IPS-NIHi7 (cell line): ENCODE measurements around the gene TMBIM6.
"Not testable (repeated sequence)": the region's sequence is repeated elsewhere in the genome, so short reads cannot be mapped to it uniquely, and the experiment has no call there.

Source experiments
- DNase-seq: peaks from one replicate; pipeline ENCODE4 v3.0.0; 2012; ENCODE audit warnings: mixed read lengths; ENCODE audit errors: extremely low spot score

The TMBIM6 gene

GRCh38 chr12:49728446-49728845 lies 12.9 kb upstream of the TMBIM6 start:
- no peak for DNase-seq

GRCh38 chr12:49730050-49730449 lies 11.3 kb upstream of the TMBIM6 start:
- DNase-seq, result no peak

GRCh38 chr12:49730568-49731101 lies 10.7 kb upstream of the TMBIM6 start:
- DNase-seq, result no peak

GRCh38 chr12:49733219-49734017 lies 7.9 kb upstream of the TMBIM6 start:
- DNase-seq, result peak; percentile 48

- DNase-seq, result not testable (repeated sequence)
Observed at GRCh38 chr12:49734900-49735299, 6.5 kb upstream of the TMBIM6 start.

DNA sequence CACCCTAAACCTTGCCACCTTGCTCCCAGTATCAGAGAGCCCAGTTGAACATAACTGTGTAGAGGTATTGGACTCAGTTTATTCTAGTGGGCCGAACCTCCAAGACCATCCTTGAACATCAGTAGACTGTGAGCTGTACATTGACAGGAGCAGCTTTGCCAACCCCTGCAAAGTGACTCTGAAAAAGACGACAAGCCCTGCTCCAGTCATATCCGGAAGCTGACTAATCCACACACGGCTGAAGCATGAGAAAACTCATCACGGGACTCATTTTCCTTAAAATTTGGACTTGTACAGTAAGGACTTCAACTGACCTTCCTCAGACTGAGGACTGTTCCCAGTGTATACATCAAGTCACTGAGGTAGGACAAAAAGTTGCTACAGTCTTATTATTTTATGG lies 2.6 kb upstream of the TMBIM6 start:
- not testable (repeated sequence) for DNase-seq

GRCh38 chr12:49740277-49740676 lies 1.1 kb upstream of the TMBIM6 start:
- DNase-seq, result not testable (repeated sequence)

DNA sequence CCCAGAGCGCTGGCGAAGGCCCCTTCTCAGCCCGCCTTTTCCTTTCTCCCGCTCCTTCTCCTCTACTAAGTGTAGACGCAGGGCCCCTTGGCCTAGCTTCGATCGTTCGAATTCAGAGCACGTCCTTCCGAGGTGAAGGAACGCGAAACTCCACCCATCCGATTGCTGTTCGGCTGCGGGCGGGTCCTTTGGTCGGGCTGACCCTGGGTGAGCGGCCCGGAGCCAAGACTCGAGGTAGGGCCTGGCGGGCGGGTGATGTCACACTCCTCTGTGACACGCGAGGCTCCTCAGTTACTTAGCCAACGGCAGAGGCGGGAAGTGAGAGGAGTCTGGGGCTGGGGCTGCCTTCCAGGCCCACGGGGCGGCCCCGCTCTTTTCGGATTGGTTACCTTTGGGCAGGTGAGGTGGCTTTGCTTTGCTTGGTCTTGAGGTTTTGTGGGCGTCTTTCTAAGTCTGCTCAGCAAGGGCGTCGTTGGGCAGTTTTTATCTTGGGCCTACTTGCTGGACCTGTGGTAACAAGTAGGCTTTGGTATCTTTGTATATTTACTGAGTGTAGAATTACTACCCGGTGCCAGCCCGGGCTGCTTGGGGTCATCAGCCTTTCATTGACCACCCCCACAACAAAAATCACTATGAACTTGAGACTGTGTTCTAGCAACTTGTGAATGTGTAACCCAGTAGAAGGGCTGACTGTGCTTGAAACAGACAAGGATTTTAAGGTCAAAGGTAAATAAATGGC lies 694 bp downstream of the TMBIM6 start:
- DNase-seq, result peak; percentile 68

DNA sequence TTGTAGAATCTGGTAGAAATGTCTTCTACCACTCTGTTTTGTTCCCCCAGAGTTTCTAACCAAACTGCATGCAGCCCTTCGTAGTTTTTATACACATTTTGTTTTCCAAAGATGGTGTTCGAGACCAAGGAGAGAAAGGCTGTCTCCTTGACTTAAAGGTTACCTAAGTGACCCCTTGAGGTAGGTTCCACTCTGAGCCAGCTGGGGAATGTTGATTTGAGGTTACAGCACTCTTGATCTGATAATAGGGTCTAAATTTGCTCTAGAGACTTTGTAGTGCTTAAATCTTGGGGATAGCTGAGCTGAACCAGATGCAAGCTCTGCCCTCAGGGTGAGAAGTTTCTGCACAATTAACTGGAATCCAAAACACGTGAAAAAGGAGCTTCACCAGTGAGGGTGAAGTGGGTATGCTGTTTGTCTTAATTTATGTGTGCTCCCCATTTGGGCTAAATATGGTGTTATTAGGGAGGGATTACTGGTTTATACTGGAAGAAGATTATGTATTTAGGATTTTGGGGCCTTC lies 3.1 kb downstream of the TMBIM6 start:
- DNase-seq, result no peak

- no peak for DNase-seq
Observed at GRCh38 chr12:49748306-49748705, 6.9 kb downstream of the TMBIM6 start.

DNA sequence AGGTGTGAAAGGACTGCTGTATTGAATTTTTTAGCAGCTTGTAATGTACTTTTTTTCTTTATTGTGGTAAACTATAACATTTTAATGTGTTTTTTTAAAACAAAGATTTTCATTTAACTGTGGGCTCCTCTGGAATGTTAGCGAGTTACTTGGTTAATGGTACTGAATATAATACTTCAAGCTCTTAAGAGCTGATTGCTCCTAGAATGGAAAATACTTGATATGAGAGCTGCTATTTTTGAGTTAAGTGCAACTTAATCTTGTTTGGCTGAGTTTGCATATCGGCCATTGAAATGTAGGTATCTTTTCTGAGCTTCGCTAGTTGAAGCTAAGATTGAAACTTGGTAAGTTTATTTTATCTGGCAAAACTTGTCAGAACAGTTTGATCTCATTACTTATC lies 7.4 kb downstream of the TMBIM6 start:
- no peak for DNase-seq

GRCh38 chr12:49750027-49750995 lies 9.0 kb downstream of the TMBIM6 start:
- no peak for DNase-seq

- DNase-seq, result no peak
Observed at GRCh38 chr12:49750996-49751393, 9.6 kb downstream of the TMBIM6 start.

DNA sequence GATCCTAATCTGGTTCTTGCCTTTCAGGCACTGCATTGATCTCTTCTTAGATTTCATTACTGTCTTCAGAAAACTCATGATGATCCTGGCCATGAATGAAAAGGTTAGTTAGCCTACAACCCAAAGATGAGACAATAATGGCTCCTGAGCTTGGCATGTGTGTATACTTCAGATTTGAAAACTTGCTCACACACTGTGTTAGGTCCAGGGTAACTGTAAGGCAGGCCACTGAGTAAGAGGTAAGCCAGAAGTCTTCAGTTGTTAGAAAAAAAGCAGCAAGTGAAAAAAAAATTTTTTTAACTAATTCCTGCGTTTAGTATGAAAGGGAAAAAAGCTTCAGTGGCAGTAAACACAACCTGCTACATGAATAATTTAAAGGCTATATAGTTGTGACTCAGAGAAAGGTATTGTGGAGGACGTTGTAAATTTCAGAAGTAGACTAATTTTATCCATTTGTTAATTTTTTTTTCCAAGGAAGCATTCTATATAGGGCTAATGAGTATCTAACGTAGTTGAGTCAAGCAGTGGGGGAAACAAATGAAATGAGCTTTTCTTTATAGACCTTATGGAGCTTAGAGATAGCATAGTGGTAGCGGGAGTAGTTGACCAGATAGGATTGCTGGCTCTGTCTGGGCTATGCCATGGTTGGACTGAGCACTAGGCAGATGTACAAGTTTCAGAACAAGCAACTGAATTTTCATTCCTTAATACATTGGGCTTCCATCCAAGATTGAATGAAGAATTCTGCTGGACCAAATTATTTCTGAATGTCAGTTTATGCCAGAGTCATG lies 20.5 kb downstream of the TMBIM6 start:
- DNase-seq, result no peak

GRCh38 chr12:49762468-49762847 lies 21.1 kb downstream of the TMBIM6 start:
- DNase-seq, result no peak

- peak; percentile 84 for DNase-seq
Observed at GRCh38 chr12:49763006-49763591, 21.7 kb downstream of the TMBIM6 start.

DNA sequence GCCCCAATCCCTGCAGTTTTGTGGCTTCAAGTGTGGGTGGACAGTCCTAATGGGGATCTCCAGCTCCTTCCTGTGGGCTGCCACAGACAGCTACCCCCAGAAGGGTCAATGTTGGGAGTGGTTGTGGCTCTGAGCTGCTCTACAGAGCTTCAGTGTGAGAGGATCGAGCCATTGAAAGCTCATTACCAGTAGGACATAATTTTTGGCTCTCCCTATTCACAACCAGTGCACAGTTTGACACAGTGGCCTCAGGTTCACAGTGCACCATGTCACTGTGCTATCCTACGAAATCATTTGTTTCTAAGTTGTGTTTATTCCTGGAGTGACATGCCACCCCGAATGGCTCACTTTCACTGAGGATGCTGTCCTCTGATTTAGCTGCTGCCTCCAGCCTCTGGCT lies 22.8 kb downstream of the TMBIM6 start:
- DNase-seq, result no peak

GRCh38 chr12:49766115-49766455 lies 24.7 kb downstream of the TMBIM6 start:
- DNase-seq, result no peak

DNA sequence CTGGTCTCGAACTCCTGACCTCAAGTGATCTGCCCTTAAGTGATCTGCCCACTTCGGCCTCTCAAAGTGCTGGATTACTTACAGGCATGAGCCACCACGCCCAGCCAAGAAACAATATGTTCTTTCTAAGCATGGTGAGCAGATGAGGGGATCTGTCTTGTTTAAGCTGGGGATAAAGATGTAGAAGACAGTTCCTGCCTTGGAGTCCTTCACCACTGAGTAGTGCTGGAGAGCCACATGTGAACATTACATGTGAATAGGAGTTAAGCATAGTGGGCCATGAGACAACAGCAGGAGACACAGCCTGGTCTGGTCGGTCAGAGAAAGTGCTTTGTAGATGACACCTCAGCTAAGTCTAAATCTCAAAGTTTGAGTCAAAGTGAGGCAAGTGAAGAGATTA lies 26.0 kb downstream of the TMBIM6 start:
- DNase-seq, result peak; percentile 16

- DNase-seq, result not testable (repeated sequence)
Observed at GRCh38 chr12:49773102-49773501, 31.7 kb downstream of the TMBIM6 start.
